ENCODE results near the gene GGT1.
"Not testable (repeated sequence)": the region's sequence is repeated elsewhere in the genome, so short reads cannot be mapped to it uniquely, and the experiment has no call there.

- not testable (repeated sequence) for TF ChIP-seq POLR2A, CTCF, EP300 (IDR thresholded peaks at IDR 0.05)
Measured at GRCh38 chr22:24606340-24606739, 3.3 kb downstream of the GGT1 start.
